Activated CD4-positive, alpha-beta memory T cell treated with anti-CD3 and anti-CD28 coated beads, Interleukin-2, amount 10 ng/mL, durations not matched to agents 7 days and 5 days (primary cell): Measurements from ENCODE around the gene ABCC1. TPM values are rescaled to one million over a fixed set of nuclear protein-coding genes. Genes with fewer than 3 reads are reported as not detected.

Experiments used
- CTCF ChIA-PET: fragments of 350-600 bp; sonication (Branson Sonifier 250); formaldehyde crosslinking; loops from one replicate; lab custom pipeline; 2021; ENCODE audit warnings: antibody characterized with exemption, inconsistent platforms; lab: Charles Lee
- POLR2A ChIA-PET: fragments of 350-600 bp; sonication (Branson Sonifier 250); formaldehyde crosslinking; loops from one replicate; lab custom pipeline; 2021; ENCODE audit warnings: antibody characterized with exemption; lab: Charles Lee
- DNase-seq: peaks from one replicate; pipeline ENCODE4 v3.0.0-alpha.2; 2020
- H3K27ac Mint-ChIP-seq: one replicate; pipeline ENCODE4 v1.8.0; 2021; ENCODE audit warnings: mild to moderate bottlenecking, mixed read lengths
- H3K27me3 Mint-ChIP-seq: one replicate; pipeline ENCODE4 v1.8.0; 2021; ENCODE audit warnings: mixed read lengths
- H3K36me3 Mint-ChIP-seq: one replicate; pipeline ENCODE4 v1.8.0; 2021; ENCODE audit warnings: low read depth, mixed read lengths
- H3K4me1 Mint-ChIP-seq: one replicate; pipeline ENCODE4 v1.8.0; 2021; ENCODE audit warnings: mixed read lengths
- H3K4me3 Mint-ChIP-seq: one replicate; pipeline ENCODE4 v1.8.0; 2021; ENCODE audit warnings: mild to moderate bottlenecking, mixed read lengths
- H3K9me3 Mint-ChIP-seq: one replicate; pipeline ENCODE4 v1.8.0; 2021; ENCODE audit warnings: mixed read lengths
- total RNA-seq, 2 experiments: library from RNA; stranded (reverse); gene quantifications; one replicate each; pipeline ENCODE4 v1.2.3, GENCODE V29; 2021

ABCC1 gene
- total RNA-seq, 2 experiments from 2014 or later, result 41.4 to 44.2 TPM

- Mint-ChIP-seq H3K4me3 (no peak overlapping the region), H3K4me1 (peaks cover 33% of the 10 kb centered on the region), H3K27ac (no peak overlapping the region), H3K27me3 (no peaks in the 10 kb centered on the region), H3K36me3 (peaks cover 59% of the 10 kb centered on the region), H3K9me3 (no peaks in the 10 kb centered on the region)
- ChIA-PET POLR2A (no interaction called here), CTCF (no interaction called here)
- no peak for DNase-seq
These were observed 88.1 kb downstream of the ABCC1 start for GRCh38 chr16:16037521-16037920.

- DNase-seq, result no peak
- H3K27me3 Mint-ChIP-seq, result no peaks in the 10 kb centered on the region
- peaks cover 58% of the 10 kb centered on the region for H3K36me3 Mint-ChIP-seq
- peaks cover 28% of the 10 kb centered on the region for H3K4me1 Mint-ChIP-seq
- H3K27ac Mint-ChIP-seq, result no peak overlapping the region
- H3K4me3 Mint-ChIP-seq, result no peak overlapping the region
- POLR2A ChIA-PET, result no interaction called here
- no peaks in the 10 kb centered on the region for H3K9me3 Mint-ChIP-seq
- CTCF ChIA-PET, result no interaction called here
These were observed 88.6 kb downstream of the ABCC1 start for GRCh38 chr16:16037970-16038369.

GRCh38 chr16:16038950-16039349 is 89.5 kb downstream of the ABCC1 start:
- DNase-seq, result no peak
- CTCF ChIA-PET, result no interaction called here
- H3K36me3 Mint-ChIP-seq, result peaks cover 55% of the 10 kb centered on the region
- H3K9me3 Mint-ChIP-seq, result no peaks in the 10 kb centered on the region
- H3K4me3 Mint-ChIP-seq, result no peak overlapping the region
- no peaks in the 10 kb centered on the region for H3K27me3 Mint-ChIP-seq
- POLR2A ChIA-PET, result no interaction called here
- H3K27ac Mint-ChIP-seq, result no peak overlapping the region
- peaks cover 19% of the 10 kb centered on the region for H3K4me1 Mint-ChIP-seq

- DNase-seq, result no peak
- Mint-ChIP-seq H3K4me3 (no peak overlapping the region), H3K4me1 (peaks cover 18% of the 10 kb centered on the region), H3K27ac (peak overlapping the region; percentile 45), H3K27me3 (no peaks in the 10 kb centered on the region), H3K36me3 (peaks cover 62% of the 10 kb centered on the region), H3K9me3 (no peaks in the 10 kb centered on the region)
- CTCF ChIA-PET, result interaction anchor here (0.6 kb wide), 1 partner anchor 154 kb away, joined by 3 read pairs; no protein-coding TSS in a partner anchor
- POLR2A ChIA-PET, result no interaction called here
These were observed 91.9 kb downstream of the ABCC1 start for GRCh38 chr16:16041196-16041892.

GRCh38 chr16:16042076-16042475 is 92.7 kb downstream of the ABCC1 start:
- H3K27me3 Mint-ChIP-seq, result no peaks in the 10 kb centered on the region
- no peak overlapping the region for H3K27ac Mint-ChIP-seq
- CTCF ChIA-PET, result interaction anchor here (0.6 to 0.7 kb wide), 2 partner anchors 336 to 1767 kb away, joined by 3 read pairs; no protein-coding TSS in a partner anchor

GRCh38 chr16:16045296-16045695 is 95.9 kb downstream of the ABCC1 start:
- CTCF ChIA-PET, result no interaction called here
- H3K27ac Mint-ChIP-seq, result peak overlapping the region; percentile 66
- H3K36me3 Mint-ChIP-seq, result peaks cover 59% of the 10 kb centered on the region
- POLR2A ChIA-PET, result no interaction called here
- DNase-seq, result no peak
- H3K9me3 Mint-ChIP-seq, result no peaks in the 10 kb centered on the region
- H3K4me1 Mint-ChIP-seq, result peaks cover 10% of the 10 kb centered on the region
- no peaks in the 10 kb centered on the region for H3K27me3 Mint-ChIP-seq
- no peak overlapping the region for H3K4me3 Mint-ChIP-seq

More at GRCh38 chr16:16042076-16042475, 92.7 kb downstream of the ABCC1 start:
- H3K9me3 Mint-ChIP-seq, result no peaks in the 10 kb centered on the region
- POLR2A ChIA-PET, result no interaction called here
- no peak overlapping the region for H3K4me3 Mint-ChIP-seq
- peaks cover 63% of the 10 kb centered on the region for H3K36me3 Mint-ChIP-seq
- peaks cover 18% of the 10 kb centered on the region for H3K4me1 Mint-ChIP-seq
- no peak for DNase-seq

- DNase-seq, result no peak
- Mint-ChIP-seq H3K9me3 (no peaks in the 10 kb centered on the region), H3K4me1 (peaks cover 10% of the 10 kb centered on the region), H3K4me3 (no peak overlapping the region), H3K27me3 (no peaks in the 10 kb centered on the region), H3K27ac (peak overlapping the region; percentile 66), H3K36me3 (peaks cover 60% of the 10 kb centered on the region)
- ChIA-PET POLR2A (no interaction called here), CTCF (no interaction called here)
These were observed 96.5 kb downstream of the ABCC1 start for GRCh38 chr16:16045879-16046278.

- Mint-ChIP-seq H3K4me1 (peaks cover 5% of the 10 kb centered on the region), H3K9me3 (no peaks in the 10 kb centered on the region), H3K27ac (no peak overlapping the region), H3K36me3 (peaks cover 59% of the 10 kb centered on the region), H3K4me3 (no peak overlapping the region), H3K27me3 (no peaks in the 10 kb centered on the region)
- POLR2A ChIA-PET, result no interaction called here
- no peak for DNase-seq
- CTCF ChIA-PET, result no interaction called here
These were observed 98.3 kb downstream of the ABCC1 start for GRCh38 chr16:16047761-16048160.

- DNase-seq, result no peak
- Mint-ChIP-seq H3K9me3 (no peaks in the 10 kb centered on the region), H3K36me3 (peaks cover 53% of the 10 kb centered on the region), H3K4me3 (no peak overlapping the region), H3K27ac (no peak overlapping the region), H3K27me3 (no peaks in the 10 kb centered on the region), H3K4me1 (peaks cover 5% of the 10 kb centered on the region)
- ChIA-PET POLR2A (no interaction called here), CTCF (no interaction called here)
These were observed 99.6 kb downstream of the ABCC1 start for GRCh38 chr16:16048904-16049582.

- peaks cover 52% of the 10 kb centered on the region for H3K36me3 Mint-ChIP-seq
These were observed 100.7 kb downstream of the ABCC1 start for GRCh38 chr16:16050106-16050505.

GRCh38 chr16:16051132-16051531 is 101.7 kb downstream of the ABCC1 start:
- ChIA-PET POLR2A (interaction anchor here (1.0 kb wide), 1 partner anchor 25 kb away, joined by 3 read pairs; no protein-coding TSS in a partner anchor), CTCF (interaction anchor here (0.9 kb wide), 1 partner anchor 11 kb away, joined by 3 read pairs; no protein-coding TSS in a partner anchor)

More at GRCh38 chr16:16050106-16050505, 100.7 kb downstream of the ABCC1 start:
- Mint-ChIP-seq H3K4me3 (no peak overlapping the region), H3K27ac (no peak overlapping the region), H3K27me3 (no peaks in the 10 kb centered on the region), H3K9me3 (no peaks in the 10 kb centered on the region), H3K4me1 (peaks cover 5% of the 10 kb centered on the region)
- ChIA-PET POLR2A (no interaction called here), CTCF (no interaction called here)
- no peak for DNase-seq

GRCh38 chr16:16052916-16053315 is 103.5 kb downstream of the ABCC1 start:
- H3K4me1 Mint-ChIP-seq, result no peaks in the 10 kb centered on the region
- CTCF ChIA-PET, result no interaction called here
- H3K36me3 Mint-ChIP-seq, result peaks cover 53% of the 10 kb centered on the region
- H3K4me3 Mint-ChIP-seq, result no peak overlapping the region
- no peak overlapping the region for H3K27ac Mint-ChIP-seq
- DNase-seq, result no peak
- POLR2A ChIA-PET, result interaction anchor here (0.9 kb wide), 1 partner anchor 9 kb away, joined by 3 read pairs; no protein-coding TSS in a partner anchor
- H3K9me3 Mint-ChIP-seq, result no peaks in the 10 kb centered on the region
- H3K27me3 Mint-ChIP-seq, result no peaks in the 10 kb centered on the region

More at GRCh38 chr16:16051132-16051531, 101.7 kb downstream of the ABCC1 start:
- DNase-seq, result no peak
- Mint-ChIP-seq H3K9me3 (no peaks in the 10 kb centered on the region), H3K4me1 (no peaks in the 10 kb centered on the region), H3K27me3 (no peaks in the 10 kb centered on the region), H3K4me3 (no peak overlapping the region), H3K27ac (no peak overlapping the region), H3K36me3 (peaks cover 49% of the 10 kb centered on the region)

GRCh38 chr16:16057102-16057501 is 107.7 kb downstream of the ABCC1 start:
- Mint-ChIP-seq H3K4me1 (peaks cover 23% of the 10 kb centered on the region), H3K36me3 (peaks cover 47% of the 10 kb centered on the region), H3K27ac (no peak overlapping the region), H3K9me3 (no peaks in the 10 kb centered on the region), H3K4me3 (no peak overlapping the region), H3K27me3 (no peaks in the 10 kb centered on the region)
- ChIA-PET CTCF (no interaction called here), POLR2A (no interaction called here)
- DNase-seq, result no peak
